ENCODE results near the gene PTPRF. TPM values are rescaled to one million over a fixed set of nuclear protein-coding genes. Genes with fewer than 3 reads are reported as not detected.

The PTPRF gene
- total RNA-seq, 1 donor from 2014 or later, result 145 TPM

DNA sequence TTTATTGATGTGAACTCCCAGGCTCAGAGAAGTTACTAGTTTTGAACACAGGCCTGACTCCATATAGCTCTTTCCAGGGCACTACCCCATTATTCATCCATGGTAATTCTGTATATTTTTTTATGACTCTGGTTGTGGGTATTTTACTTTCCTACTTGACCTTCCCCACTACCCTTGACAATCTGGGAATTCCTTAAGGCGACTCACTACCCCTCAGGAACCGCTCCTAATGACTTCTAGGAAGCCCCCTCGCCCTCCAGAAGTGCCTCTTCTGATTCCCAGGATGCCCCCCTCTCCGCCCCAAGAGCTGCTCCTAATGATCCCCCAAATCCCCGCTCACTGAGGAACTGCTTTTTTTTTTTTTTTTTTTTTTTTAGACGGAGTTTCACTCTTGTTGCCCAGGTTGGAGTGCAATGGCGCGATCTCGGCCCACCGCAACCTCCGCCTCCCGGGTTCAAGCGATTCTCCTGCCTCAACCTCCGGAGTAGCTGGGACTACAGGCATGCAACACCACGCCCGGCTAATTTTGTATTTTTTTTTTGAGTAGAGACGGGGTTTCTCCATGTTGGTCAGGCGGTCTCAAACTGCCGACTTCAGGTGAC, 118.3 kb downstream of the PTPRF start:
- TF ChIP-seq, protein P1, sequence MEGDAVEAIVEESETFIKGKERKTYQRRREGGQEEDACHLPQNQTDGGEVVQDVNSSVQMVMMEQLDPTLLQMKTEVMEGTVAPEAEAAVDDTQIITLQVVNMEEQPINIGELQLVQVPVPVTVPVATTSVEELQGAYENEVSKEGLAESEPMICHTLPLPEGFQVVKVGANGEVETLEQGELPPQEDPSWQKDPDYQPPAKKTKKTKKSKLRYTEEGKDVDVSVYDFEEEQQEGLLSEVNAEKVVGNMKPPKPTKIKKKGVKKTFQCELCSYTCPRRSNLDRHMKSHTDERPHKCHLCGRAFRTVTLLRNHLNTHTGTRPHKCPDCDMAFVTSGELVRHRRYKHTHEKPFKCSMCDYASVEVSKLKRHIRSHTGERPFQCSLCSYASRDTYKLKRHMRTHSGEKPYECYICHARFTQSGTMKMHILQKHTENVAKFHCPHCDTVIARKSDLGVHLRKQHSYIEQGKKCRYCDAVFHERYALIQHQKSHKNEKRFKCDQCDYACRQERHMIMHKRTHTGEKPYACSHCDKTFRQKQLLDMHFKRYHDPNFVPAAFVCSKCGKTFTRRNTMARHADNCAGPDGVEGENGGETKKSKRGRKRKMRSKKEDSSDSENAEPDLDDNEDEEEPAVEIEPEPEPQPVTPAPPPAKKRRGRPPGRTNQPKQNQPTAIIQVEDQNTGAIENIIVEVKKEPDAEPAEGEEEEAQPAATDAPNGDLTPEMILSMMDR (IDR thresholded peaks at IDR 0.05; ENCODE audit: unreplicated experiment), result no peak
- no peak for DNase-seq (ENCODE audit: low spot score)
- H3K27me3 Mint-ChIP-seq (ENCODE audit: unreplicated experiment), result peaks cover 3% of the 10 kb centered on the region
- no peaks in the 10 kb centered on the region for H3K9me3 Mint-ChIP-seq (ENCODE audit: unreplicated experiment)
- peak overlapping the region; percentile 99 for H3K4me3 Mint-ChIP-seq (ENCODE audit: unreplicated experiment)
- H3K27ac Mint-ChIP-seq (ENCODE audit: unreplicated experiment), result peak overlapping the region; percentile 99
- H3K36me3 Mint-ChIP-seq (ENCODE audit: low read depth, unreplicated experiment), result peaks cover 8% of the 10 kb centered on the region
- H3K4me1 Mint-ChIP-seq (ENCODE audit: unreplicated experiment), result peaks cover 29% of the 10 kb centered on the region

DNA sequence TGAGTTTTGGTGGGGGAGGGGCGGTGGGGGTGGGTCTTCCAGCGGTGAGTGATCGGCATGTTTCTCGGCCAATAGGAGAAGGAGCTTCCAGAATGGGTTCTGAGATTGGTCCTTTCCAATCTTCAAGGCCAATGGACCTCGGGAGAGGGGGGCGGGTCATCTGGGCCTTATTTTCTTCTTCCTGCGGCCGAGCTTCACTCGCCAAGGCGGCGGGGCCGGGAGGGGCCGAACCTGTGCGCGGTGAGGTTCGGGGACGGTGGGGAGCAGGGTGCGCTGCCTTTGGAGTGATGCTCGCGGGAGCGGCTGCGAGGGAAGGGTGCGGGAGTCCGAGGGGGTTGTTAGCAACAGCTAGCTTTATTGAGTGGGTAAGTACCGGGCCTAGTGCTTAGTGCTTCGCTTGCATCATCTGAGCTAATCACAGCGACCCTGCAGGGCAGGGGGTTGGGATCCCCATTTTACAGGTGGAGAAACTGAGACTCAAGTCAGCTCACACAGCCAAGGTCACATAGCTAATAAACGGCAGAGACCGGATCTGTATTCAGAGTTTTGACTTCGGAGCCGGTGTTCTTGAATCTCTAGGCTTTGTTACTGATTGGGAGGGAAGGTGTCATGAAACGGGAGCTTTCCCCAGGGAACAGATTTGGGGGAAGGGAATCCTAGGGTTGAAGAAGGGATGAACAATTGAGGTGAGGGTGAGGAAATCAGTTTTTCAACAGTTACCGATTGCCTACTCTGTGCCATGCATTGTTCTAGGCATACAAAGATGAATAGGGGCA, 119.8 kb downstream of the PTPRF start:
- TF ChIP-seq, protein P1 (IDR thresholded peaks at IDR 0.05; ENCODE audit: unreplicated experiment), result no peak
- peaks cover 3% of the 10 kb centered on the region for H3K27me3 Mint-ChIP-seq (ENCODE audit: unreplicated experiment)
- peak overlapping the region; percentile 99 for H3K4me3 Mint-ChIP-seq (ENCODE audit: unreplicated experiment)
- no peaks in the 10 kb centered on the region for H3K9me3 Mint-ChIP-seq (ENCODE audit: unreplicated experiment)
- peak overlapping the region; percentile 99 for H3K27ac Mint-ChIP-seq (ENCODE audit: unreplicated experiment)
- H3K36me3 Mint-ChIP-seq (ENCODE audit: low read depth, unreplicated experiment), result peaks cover 20% of the 10 kb centered on the region
- peak; percentile 87 for DNase-seq (ENCODE audit: low spot score)
- H3K4me1 Mint-ChIP-seq (ENCODE audit: unreplicated experiment), result peaks cover 29% of the 10 kb centered on the region

DNA sequence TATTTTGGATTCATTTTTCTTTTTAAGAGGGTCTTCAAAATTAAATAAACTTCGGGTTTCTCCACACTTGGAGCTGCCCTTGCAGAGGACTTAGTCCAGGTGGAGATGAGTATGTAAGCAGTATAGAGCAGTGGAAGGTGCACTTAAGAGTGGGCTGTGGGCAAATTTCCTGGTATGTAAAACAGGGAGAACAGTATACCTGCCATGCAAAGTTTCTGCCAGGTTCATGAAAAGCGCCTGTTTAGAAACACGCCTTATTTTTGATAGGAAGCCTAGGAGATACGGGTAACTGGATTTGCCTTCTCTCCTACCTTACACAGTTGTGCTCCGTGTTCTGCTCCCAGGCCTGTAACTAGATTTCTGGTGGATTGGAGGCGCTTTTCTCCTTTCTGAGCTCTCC, 120.5 kb downstream of the PTPRF start:
- no peak overlapping the region for H3K27ac Mint-ChIP-seq (ENCODE audit: unreplicated experiment)
- peaks cover 26% of the 10 kb centered on the region for H3K36me3 Mint-ChIP-seq (ENCODE audit: low read depth, unreplicated experiment)
- DNase-seq (ENCODE audit: low spot score), result no peak

DNA sequence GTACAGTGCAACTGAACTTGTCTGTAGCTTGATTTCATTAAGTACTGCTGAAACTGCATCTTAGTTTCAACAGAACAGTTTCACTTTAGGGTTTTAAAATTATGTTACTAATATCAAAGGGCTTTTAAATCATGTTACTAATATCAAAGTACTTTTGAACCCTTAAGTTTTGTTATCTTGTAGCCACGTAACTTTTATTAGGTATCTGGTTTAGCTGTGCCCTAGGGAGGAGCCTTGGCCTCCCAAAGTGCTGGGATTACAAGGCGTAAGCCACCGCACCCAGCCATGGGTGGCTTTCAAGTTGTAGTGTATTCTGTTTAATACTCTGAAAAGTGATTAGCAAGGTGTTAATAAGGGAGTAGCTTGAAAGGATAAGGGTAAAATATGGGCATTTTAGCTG, 121.2 kb downstream of the PTPRF start:
- TF ChIP-seq, protein P1 (IDR thresholded peaks at IDR 0.05; ENCODE audit: unreplicated experiment), result no peak
- Mint-ChIP-seq H3K27ac (ENCODE audit: unreplicated experiment) (no peak overlapping the region), H3K9me3 (ENCODE audit: unreplicated experiment) (no peaks in the 10 kb centered on the region), H3K27me3 (ENCODE audit: unreplicated experiment) (peaks cover 3% of the 10 kb centered on the region), H3K4me3 (ENCODE audit: unreplicated experiment) (peak overlapping the region; percentile 99), H3K36me3 (ENCODE audit: low read depth, unreplicated experiment) (peaks cover 27% of the 10 kb centered on the region), H3K4me1 (ENCODE audit: unreplicated experiment) (peaks cover 29% of the 10 kb centered on the region)
- no peak for DNase-seq (ENCODE audit: low spot score)

More for the DNA sequence above, 120.5 kb downstream of the PTPRF start:
- Mint-ChIP-seq H3K4me1 (ENCODE audit: unreplicated experiment) (peaks cover 29% of the 10 kb centered on the region), H3K4me3 (ENCODE audit: unreplicated experiment) (peak overlapping the region; percentile 99), H3K9me3 (ENCODE audit: unreplicated experiment) (no peaks in the 10 kb centered on the region), H3K27me3 (ENCODE audit: unreplicated experiment) (peaks cover 3% of the 10 kb centered on the region)
- TF ChIP-seq, protein P1 (IDR thresholded peaks at IDR 0.05; ENCODE audit: unreplicated experiment), result no peak

DNA sequence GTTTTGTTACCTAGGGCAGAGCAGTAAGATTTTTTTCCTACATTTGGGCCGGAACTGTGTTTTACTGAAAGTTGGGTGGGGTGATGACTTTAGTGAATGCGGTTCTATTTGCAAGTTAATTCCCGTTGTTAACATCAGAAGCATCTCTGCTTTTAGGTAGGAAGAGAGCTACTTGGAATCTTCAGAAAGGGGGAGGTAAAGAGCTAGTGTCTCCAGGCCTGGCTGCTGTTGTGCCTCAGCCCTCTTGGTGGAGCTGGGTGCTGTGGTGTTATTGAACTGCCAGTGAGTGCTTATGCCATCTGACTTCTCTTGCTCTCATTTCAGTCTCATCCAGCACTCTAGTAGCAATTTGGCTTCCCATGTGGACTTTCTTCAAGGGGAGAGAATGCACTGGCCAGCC, 122.7 kb downstream of the PTPRF start:
- H3K27me3 Mint-ChIP-seq (ENCODE audit: unreplicated experiment), result peaks cover 3% of the 10 kb centered on the region
- DNase-seq (ENCODE audit: low spot score), result no peak
- H3K4me3 Mint-ChIP-seq (ENCODE audit: unreplicated experiment), result peak overlapping the region; percentile 6
- H3K4me1 Mint-ChIP-seq (ENCODE audit: unreplicated experiment), result peaks cover 25% of the 10 kb centered on the region
- peaks cover 27% of the 10 kb centered on the region for H3K36me3 Mint-ChIP-seq (ENCODE audit: low read depth, unreplicated experiment)
- TF ChIP-seq, protein P1 (IDR thresholded peaks at IDR 0.05; ENCODE audit: unreplicated experiment), result no peak
- no peaks in the 10 kb centered on the region for H3K9me3 Mint-ChIP-seq (ENCODE audit: unreplicated experiment)
- peak overlapping the region; percentile 22 for H3K27ac Mint-ChIP-seq (ENCODE audit: unreplicated experiment)
